Raji (cell line): ENCODE data around the gene OR6F1.

ENCODE experiments used
- POLR2A ChIP-seq: IDR thresholded peaks from 2 replicates; pipeline ENCODE4 v1.6.1; 2011; ENCODE audit warnings: low read depth, low read length, control low read depth; ENCODE audit not compliant: insufficient read depth

The OR6F1 gene

DNA sequence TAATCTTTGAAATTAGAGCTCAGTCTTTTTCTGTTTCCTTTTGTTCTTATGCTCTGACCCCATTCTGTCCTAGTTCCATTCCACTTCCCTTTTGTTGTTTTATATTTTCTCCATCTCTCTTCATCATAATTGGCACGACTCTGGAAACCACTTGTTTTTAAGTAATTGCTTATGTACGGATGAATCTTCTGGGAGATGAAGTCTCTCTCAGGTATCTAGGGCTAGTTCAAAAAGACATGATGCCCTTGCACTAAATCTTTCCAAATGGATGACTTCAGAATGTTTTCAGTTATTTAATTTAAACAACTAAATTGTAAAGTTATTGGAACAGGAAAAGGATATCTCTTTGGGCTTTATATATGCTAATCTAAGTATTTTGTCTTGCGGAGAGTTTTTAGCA is at the start of gene OR6F1:
TSS of gene OR6F1 (minus strand) at position 101 of the 400 bp plus-strand sequence. CDS start 3,891 bp downstream, outside the sequence.
- no peak for TF ChIP-seq POLR2A

DNA sequence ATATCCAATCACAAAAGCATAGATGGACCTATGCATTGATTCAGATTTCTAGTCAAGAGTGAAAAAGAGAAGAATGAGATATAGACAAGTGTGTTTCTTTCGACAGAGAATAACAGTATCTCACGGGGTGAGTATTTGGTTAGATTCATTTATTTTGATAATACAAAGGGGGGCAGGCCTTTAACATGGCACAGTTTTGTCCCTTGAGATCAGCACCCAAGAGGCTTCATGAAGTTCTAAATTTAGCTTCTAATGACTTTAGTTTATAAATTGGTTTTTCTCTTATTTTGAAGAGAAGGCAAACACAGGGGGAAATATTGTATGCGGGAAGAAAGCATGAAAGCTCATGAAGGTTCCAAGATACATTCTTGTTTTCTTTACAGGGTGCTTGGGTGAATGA is 44.0 kb upstream of the OR6F1 start, which contains the start of gene OR1C1:
TSS of gene OR1C1 (minus strand) at position 101 of the 400 bp plus-strand sequence. CDS start 2,150 bp downstream, outside the sequence.
- no peak for TF ChIP-seq POLR2A

GRCh38 chr1:247749870-247750269 is 33.4 kb upstream of the OR6F1 start:
- TF ChIP-seq POLR2A = no peak

DNA sequence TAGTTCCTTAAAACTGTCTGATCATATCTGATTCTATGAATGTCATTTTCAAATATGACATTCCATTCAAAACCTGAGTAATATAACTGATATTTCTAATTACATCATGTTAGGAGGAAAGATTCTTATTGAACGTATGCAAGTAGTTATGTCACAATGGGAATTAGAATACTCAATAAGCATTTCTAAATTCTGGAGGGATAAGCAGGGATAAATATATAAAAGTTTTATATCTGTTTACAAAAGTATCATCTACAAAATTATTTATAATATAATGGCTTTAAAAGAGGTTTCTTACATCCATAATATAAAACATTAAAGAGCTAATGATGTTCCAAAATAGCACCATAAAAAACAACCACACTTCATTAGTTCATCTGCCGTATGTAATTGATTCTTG is 31.6 kb upstream of the OR6F1 start, which contains the start of gene OR14A2:
TSS of gene OR14A2 (minus strand) at position 101 of the 400 bp plus-strand sequence.
- TF ChIP-seq POLR2A = no peak

DNA sequence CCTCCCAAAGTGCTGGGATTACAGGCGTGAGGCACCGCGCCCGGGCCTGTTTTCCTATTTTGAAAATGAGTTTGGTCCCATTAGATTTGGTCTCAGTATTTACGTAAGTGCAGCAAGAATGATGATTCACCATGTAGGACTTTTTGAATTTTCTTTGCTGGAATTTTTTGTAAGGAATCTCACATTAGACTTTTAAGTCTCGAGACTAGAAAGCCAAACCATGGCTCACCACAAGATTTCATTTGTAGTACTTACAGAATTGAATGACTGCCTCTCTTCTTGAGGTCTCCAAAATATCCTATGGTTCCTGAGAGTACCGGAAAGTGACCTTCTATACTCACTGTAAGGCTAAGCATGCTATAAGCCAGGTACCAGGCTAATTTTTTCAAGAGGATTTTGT is 31.2 kb upstream of the OR6F1 start:
- TF ChIP-seq POLR2A = no peak

GRCh38 chr1:247746391-247746935 is 30.0 kb upstream of the OR6F1 start:
- TF ChIP-seq POLR2A = no peak

DNA sequence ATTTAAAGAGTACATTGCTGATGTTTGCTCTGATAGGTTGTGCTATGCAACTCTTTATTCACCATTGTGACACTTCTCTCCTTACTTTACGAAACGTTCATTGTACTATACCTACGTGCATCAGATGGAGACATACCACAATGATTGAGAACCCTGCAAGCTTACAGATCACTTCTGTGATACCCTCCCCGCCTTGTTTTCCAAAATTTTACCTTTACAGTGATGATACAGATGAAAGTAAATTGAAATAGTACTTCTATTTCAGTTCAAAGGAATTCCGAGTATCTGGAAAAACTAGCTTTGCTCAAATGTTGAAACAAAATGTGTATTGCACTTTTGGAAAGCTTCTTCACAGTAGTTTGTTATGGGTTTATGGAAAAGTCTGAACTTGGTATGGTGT is 25.3 kb upstream of the OR6F1 start:
- TF ChIP-seq POLR2A = no peak

DNA sequence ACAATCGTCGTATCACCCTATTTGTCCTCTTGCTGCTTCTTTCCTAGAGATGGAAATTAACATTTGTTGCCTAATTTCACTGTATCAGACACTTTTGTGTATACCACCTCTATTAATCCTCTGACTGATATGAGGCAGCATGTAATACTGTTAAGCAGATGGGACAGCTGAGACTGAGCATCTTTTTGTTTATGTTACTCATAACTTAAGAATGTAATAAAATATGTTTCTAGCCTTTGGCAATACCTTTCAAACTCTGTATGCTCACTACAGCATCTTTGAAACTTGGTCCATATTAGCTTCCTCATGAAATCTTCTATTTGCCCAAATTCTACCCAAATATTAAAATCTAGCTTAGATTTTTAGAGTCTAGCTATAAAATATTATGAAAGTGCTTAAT is 24.3 kb upstream of the OR6F1 start:
- TF ChIP-seq POLR2A = no peak

DNA sequence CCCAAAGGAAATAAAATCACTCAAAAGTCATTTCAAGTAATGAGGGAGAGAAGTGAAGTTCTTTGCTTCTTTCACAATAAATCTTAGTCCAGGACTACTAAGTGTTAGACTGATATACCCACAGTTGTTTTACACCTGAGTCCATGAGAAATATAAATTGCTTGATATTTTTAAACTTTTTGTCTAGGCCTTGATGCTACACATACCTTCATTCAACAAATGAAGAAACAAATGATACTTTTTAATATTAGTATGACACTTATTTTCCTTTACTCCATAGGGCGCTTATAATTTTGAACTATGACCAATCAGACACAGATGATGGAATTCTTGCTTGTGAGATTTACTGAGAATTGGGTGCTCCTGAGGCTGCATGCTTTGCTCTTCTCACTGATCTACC is 21.9 kb upstream of the OR6F1 start, which contains the start of gene OR14K1:
TSS of gene OR14K1 (plus strand) at position 301 of the 400 bp plus-strand sequence. CDS start at position 301, 0 bp downstream.
- no peak for TF ChIP-seq POLR2A

GRCh38 chr1:247721222-247721621 is 4.8 kb upstream of the OR6F1 start:
- TF ChIP-seq POLR2A = no peak

GRCh38 chr1:247713753-247714152 is 2.7 kb downstream of the OR6F1 start:
- TF ChIP-seq POLR2A = no peak

DNA sequence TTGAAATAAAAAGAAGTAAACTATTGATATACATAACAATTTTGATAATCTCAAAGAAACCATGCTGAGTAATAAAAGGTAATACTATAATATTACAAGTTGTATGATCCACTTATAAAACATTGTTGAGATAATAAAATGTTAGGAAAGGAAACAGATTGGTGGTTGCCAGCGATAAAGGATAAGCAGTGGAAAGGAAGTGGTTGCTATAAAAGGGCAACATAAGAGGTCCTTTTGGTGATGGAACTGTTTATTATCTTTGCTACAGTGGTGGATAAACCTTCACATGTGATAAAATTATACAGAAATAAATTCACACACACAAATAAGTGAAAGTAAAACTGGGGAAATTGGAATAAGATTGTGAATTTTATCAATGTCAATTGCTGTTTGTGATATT is 15.1 kb downstream of the OR6F1 start:
- TF ChIP-seq POLR2A = no peak

- no peak for TF ChIP-seq POLR2A
Observed at GRCh38 chr1:247681288-247681897, 35.1 kb downstream of the OR6F1 start.

DNA sequence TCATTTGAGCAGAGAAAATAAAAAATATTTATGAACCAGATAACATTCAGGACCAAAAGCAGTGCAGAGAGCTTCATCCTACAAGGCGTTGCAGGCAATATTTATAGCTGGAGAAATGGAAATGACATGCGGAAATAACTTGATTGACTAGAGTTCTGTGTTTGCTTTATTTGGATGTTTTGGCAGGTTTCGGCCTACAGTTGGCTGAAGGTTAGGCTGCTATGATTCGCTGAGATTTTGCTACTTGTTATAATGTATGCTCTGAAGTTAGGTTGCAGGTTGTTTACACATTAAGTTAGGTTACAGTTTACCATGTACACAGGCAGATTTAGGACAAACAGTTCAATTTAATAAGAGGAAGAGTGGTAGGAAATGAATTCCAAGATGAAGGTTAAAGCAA is 36.3 kb downstream of the OR6F1 start:
- no peak for TF ChIP-seq POLR2A

GRCh38 chr1:247679639-247680038 is 36.8 kb downstream of the OR6F1 start, which contains the start of gene OR13G1:
TSS of gene OR13G1 (minus strand) at chr1:247679739. CDS start at chr1:247673041, 6,698 bp downstream.
- TF ChIP-seq POLR2A = no peak

DNA sequence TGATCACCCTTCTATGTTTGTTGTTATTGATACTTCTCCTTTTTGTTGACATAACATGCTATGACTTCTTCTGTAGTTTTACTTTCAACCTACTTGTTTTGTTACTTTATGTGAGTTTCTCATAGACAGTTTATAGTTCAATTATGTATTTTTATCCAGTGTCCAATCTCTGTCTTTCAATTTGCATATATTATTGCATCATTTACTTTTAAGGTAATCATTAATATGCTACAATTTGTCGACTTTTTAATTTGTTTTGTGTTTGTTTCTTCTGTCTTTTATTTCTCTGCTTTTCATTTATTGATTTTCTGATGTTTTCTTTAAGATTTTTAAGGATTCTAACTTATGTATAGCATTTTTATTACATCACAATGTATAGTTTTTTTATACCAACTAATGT is 47.2 kb downstream of the OR6F1 start:
- TF ChIP-seq POLR2A = no peak
